NCI-H1436 (cell line): ENCODE results near the gene FNIP1.
"Not testable (repeated sequence)": the region's sequence is repeated elsewhere in the genome, so short reads cannot be mapped to it uniquely, and the experiment has no call there.

Source experiments
- DNase-seq: peaks from one replicate; lab custom pipeline; 2025; lab: John Stamatoyannopoulos, UW

The FNIP1 gene

DNA sequence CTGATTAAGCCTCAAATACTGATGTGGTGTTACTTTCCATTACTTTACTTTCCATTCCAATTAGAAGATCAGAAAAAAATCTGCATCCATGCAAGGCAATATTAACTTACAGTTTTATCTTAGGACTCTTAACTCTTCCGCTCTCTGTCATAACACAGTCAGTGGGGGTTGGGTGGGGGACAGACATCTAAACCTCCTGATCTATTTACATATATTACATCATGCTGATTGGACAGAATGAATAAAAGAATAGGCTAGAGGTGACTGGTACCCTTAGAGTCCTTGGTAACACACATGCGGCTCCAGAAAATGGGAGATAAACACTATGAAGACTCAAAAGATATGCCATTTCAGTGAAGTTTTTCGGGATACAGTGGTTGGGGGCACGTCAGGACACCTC, 189.4 kb downstream of the FNIP1 start:
- no peak for DNase-seq

- no peak for DNase-seq
Measured at GRCh38 chr5:131605086-131605485, 191.7 kb downstream of the FNIP1 start.

DNA sequence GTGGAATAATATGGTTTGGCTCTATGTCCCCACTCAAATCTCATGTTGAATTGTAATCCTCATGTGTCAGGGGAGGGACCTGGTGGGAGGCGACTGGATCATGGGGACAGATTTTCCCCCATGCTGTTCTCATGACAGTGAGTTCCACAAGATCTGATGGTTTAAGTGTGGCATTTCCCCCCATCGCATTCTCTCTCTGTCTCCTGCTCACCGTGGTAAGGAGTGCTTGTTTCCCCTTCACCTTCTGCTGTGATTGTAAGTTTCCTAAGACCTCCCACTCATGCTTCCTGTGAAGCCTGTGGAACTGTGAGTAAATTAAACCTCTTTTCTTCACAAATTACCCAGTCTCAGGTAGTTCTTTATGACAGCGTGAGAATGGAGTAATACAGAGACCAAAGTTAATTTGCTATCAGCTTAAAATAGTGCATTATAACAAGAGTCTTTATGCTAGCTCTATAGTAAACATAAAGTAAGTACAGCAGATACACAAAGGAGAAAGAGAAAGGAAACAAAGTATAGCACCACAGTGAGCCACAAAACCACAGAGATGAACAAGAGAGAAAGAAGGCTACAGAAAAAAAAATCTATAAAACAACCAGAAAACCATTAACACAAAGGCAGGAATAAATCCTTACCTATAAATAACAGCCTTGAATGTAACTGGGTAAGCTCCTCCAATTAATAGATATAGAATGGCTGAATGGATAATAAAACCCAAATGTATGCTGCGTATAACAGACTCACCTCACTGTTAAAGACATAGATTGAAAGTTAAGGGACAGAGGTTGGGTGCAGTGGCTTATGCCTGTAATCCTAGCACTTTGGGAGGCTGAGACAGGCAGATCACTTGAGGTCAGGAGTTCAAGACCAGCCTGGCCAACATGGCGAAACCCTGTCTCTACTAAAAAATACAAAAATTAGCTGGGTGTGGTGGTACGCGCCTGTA, 201.5 kb downstream of the FNIP1 start:
- no peak for DNase-seq

DNA sequence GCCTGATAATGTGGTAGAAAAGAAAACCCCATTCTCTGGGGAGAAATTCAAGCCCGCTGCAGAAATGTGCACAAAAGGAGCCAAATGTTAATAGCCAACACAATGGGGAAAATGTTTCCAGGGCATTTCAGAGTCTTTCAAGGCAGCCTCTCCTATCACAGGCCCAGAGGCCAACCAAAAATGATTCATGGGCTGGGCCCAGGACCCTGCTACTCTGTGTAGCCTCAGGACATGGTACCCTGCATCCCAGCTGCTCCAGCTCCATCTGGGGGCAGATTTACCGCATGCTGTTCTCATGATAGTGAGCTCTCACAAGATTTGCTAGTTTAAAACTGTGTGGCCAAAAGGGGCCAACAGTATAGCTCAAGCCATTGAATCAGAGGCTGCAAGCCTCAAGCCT, 202.9 kb downstream of the FNIP1 start:
- DNase-seq, result no peak

GRCh38 chr5:131593436-131593835, 203.4 kb downstream of the FNIP1 start:
- not testable (repeated sequence) for DNase-seq
